Stimulated activated CD4-positive, alpha-beta T cell treated with anti-CD3 and anti-CD28 coated beads, Interleukin-2, amount 100 ng/mL, for 4 hours (primary cell): ENCODE data around the gene TTC38.
"Not testable (repeated sequence)": the region's sequence is repeated elsewhere in the genome, so short reads cannot be mapped to it uniquely, and the experiment has no call there.

Experiments
- DNase-seq: peaks from one replicate; pipeline ENCODE4 v3.0.0-alpha.2; 2020; ENCODE audit warnings: low read depth

Gene TTC38

DNA sequence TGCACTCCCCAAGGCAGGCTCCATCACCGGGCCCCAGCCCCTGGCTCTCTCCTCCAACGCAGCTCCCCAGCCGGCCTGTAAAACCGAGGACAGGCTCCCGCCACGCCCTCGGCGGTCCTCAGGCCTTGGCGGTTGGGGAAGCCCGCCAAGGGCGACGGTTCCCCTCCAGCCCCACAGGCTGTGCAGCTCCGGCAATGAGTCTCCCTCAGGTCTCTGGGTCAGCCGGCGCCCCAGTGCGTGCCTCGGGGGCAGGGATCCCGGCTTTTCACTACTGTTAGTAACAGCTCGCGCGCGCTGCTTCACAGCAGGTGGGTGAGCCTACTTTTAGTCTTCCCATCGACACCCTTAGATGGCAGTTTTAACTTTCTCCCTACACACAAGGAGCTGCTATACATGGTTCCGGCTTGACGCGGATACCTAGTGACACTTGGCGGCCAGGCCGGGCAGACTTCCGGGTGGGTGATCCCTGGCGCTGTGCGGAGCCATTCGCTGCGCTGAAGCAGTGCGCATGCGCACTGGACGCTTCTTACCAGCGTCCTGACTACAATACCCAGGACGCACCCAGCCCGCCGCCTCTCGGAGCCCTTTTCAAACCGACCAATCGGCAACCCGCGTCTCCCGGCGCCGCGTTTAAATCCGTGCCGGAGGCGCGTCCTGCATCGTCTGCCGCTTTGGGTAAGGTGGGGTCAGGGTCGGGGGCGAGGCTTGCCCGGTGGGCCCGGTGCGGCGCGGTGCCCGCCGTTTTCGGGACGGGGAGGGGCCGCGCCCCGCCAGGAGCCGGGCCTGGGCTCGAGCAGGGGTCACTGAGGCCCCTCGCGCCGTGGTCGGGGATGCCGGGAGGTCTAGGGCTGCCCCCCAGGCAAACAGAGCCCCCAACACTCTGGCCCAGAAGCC is 28.7 kb downstream of the TTC38 start, which contains the start of gene GTSE1:
Gene GTSE1, plus strand, starts transcription at position 614 of the 894 bp plus-strand sequence. CDS start 531 bp downstream, outside the sequence.
- peak; percentile 94 for DNase-seq

DNA sequence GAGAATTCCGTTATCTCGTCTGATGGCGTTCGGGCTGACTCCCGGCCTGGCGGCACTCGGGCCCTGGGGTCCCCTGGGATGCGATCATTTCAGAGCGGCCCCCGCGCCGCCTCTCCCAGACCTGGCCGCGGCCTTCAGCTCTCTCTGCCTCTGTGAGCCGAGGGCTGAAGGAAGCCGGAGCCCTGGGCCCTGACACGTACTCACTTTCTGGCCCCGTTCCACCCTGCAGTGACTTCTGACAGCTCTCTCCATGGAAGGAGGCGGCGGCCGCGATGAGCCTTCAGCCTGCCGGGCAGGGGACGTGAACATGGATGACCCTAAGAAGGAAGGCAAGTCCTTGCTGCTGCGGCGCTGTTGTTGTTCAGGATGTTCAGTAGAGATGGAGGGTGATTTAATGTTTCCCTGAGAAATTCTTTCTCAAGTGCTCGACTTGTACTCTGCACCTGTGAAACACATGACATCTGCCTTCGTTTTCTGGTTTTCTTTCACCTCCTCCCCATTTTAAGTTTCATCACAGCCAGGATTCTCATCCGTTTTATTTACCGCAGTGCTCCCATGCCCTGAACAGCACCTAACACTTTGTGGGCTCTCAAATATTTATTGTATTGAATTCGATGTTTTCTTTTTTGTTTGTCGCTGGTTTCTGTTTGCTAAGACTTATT is 29.5 kb downstream of the TTC38 start:
- DNase-seq: no peak

DNA sequence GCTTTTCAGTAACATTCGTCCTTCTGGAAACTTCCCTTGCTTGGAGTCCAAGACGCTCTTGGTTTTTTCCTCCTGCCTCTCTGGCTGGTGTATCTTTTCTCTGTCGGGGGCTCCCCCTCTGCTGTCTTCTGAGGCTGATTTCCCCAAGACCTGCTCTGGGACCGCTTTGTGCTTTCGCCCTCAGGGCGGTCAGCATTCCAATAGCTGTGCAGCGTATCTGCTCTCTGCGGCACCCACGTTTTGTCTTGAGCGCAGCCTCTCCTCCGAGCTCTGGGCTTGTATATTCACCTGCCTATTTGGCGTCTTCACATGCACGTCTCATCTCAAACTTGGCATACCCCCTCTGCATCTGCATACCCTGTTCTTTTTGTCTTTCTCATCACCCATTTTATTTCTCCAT is 31.3 kb downstream of the TTC38 start:
- no peak for DNase-seq

DNA sequence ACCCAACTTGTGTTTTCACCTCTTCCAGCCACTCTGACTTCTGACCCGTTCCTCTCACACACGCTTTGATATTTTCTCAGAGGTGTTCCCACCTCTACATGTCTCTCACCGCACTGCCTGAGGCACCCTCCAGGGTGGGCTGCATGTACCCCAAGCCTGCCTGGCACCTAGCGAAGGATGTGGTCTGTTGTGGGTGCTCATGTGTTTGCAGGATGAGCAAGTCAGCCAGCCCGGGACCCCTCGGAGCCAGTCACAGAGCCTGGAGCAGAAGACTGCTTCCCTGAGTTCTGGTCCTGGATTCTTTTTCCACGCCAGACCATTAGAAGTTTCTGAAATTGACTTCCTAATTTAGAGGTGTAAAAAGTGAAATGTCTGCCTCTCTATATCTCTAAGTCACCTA is 32.7 kb downstream of the TTC38 start:
- DNase-seq: no peak

DNA sequence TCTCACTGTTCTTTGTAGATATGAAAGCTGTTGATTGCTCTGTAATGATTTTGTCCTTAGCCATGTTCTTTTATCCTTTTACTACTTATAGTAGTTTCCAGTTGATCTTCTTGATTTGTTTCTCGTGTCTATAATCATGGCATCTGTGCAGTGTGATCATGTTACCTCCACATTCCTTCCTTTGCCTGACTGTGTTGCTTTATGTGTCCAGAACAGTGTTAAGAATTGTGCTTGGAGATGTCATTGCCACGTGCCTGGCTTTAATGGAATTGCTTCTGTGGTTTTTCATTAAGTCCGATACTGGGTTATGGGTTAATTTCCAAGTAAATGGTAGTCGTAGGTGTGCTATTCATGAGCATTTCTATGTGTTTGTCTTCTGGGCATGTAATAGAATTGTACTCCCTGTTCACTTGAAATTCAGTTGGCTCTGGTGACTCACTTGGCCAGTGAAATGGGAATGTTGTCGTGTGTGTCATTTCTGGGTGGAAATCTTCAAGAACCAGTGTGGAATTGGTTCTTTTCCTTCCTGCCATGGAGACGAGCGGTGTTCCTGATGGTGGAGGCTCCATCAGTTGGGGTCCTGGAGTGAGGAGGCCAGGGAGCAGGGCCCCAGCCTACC is 35.6 kb downstream of the TTC38 start:
- DNase-seq: no peak

DNA sequence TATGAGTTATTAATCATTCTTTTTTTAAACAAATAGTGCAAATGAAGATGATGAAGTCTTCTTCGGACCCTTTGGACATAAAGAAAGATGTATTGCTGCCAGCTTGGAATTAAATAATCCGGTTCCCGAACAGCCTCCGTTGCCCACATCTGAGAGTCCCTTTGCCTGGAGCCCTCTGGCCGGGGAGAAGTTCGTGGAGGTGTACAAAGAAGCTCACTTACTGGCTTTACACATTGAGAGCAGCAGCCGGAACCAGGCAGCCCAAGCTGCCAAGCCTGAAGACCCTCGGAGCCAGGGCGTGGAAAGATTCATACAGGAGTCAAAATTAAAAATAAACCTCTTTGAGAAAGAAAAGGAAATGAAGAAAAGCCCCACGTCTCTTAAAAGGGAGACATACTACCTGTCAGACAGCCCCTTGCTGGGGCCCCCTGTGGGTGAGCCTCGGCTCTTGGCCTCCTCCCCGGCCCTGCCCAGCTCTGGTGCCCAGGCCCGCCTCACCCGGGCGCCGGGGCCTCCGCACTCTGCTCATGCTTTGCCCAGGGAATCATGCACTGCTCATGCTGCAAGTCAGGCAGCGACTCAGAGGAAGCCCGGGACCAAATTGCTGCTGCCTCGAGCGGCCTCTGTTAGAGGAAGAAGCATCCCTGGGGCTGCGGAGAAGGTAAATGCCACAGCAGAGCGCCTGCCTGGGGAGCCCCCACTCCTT is 40.6 kb downstream of the TTC38 start:
- no peak for DNase-seq

DNA sequence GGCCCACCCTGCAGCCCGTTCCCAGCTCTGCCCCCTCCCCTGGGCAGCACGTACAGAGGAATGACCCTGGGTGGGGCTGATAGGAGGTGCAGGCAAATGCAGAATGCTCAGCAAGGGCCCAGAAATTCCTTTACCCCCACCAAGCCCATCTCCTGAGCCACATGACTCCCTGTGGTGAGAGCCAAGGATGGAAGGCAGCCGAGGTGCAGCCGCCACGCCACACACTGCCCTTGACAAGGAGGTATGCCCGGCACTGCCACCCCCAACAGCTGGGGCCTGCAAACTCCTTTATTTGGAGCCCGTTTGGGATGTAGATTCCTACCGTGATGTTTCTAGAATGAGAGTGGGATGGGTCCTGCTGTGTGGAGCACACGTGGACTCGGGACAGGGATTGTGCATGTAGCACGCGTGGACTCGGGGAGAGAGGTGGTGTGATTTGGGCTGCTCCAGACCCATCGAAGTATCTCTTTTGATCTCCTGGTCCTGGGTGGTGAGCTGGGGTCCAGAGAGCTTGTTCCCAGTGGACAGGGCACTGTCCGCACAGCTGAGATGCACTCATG is 41.8 kb downstream of the TTC38 start:
- no peak for DNase-seq

DNA sequence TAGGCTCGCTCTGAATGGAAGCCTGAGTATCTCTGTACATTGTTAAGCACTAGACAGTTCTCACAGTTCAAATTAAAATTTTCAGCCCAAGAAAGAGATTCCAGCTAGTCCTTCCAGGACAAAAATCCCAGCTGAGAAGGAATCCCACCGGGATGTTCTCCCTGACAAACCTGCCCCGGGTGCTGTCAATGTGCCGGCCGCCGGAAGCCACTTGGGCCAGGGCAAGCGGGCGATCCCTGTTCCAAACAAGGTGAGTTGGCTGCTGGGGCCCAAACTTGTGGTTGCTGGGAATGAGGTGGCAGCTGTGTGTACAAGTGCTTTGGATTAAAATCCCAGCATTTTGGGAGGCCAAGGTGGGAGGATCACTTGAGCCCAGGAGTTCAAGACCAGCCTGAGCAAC is 44.2 kb downstream of the TTC38 start:
- no peak for DNase-seq

DNA sequence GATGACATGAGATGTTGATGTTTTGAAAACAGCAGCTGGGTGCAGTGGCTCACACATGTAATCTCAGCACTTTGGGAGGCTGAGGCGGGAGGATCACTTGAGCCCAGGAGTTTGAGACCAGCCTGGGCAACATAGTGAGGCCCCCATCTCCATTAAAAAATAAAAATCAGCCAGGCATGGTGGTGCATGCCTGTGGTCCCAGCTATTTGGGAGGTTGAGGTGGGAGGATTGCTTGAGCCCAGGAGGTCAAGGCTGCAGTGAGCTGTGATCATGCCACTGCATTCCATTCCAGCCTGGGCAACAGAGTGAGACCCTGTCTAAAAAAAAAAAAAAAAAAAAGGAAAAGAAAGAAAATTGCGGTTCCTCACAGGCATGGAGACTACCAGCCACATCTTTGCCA is 45.0 kb downstream of the TTC38 start:
- DNase-seq: not testable (repeated sequence)

DNA sequence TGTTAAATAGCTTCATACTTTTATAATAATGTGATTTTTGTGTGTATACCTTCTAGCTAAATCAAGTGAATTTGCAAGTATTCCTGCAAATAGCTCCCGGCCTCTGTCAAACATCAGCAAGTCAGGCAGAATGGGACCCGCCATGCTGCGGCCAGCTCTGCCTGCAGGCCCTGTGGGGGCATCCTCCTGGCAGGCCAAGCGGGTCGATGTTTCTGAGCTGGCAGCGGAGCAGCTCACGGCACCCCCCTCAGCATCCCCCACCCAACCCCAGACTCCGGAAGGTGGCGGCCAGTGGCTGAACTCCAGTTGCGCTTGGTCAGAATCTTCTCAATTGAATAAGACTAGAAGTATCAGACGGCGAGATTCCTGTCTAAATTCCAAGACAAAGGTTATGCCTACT is 48.2 kb downstream of the TTC38 start:
- DNase-seq: no peak

DNA sequence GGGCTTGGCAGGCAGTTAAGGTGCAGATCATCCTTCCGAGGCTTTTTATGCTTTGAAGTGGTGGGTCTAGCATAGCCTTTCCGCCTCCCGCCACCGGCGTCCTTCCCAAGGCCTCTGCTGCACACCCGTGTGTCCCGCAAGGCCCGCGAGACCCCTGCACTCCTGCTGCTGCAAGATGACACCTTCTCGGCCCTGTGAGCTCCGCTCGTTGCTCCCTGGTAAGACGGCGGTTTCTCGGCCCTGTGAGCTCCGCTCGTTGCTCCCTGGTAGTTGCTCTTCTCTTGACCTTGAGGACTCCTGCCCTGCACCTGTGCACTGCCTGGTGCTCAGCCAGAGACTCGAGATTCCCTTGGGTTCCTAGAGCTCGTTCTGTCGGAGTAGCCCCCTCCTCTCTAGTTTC is 49.8 kb downstream of the TTC38 start:
- DNase-seq: no peak

DNA sequence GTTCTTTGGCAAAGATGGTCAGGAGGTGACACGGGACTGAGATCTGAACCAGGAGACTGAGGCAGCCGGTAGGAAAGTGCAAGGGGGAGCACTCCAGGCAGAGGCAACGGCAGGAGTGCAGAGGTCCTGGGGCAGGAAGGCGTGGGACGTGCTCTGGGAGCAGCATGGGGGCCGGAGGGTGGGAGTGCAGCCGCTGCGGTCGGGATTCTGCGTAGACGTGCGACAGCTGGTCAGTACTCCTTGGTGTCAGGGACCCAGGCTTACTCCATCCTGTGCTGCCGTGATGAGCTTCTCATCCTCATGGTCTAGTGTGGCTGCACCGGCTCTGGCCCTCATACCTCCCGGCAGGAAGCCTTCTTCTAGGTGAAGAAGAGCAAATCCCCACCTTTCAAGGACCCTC is 50.8 kb downstream of the TTC38 start:
- DNase-seq: no peak

DNA sequence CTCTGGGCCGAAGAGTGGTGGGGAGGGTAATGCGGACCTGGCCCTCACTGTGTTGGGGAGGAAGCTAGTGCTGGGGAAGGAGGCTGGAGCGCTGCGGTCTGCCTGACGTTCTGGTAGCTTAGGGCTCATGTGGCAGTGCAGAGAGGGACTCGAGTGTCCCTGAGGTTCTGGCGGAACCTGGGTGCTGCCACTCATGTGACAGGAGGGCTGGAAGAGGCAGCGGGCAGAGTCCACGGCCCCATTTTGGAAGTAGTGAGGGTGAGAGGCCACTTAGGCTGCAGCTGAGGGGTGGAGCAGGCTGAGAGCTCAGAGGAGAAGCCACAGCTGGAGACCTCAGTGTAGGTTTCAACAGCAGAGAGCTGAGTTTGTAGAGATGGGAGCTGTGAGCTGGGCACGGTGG is 51.5 kb downstream of the TTC38 start:
- no peak for DNase-seq

DNA sequence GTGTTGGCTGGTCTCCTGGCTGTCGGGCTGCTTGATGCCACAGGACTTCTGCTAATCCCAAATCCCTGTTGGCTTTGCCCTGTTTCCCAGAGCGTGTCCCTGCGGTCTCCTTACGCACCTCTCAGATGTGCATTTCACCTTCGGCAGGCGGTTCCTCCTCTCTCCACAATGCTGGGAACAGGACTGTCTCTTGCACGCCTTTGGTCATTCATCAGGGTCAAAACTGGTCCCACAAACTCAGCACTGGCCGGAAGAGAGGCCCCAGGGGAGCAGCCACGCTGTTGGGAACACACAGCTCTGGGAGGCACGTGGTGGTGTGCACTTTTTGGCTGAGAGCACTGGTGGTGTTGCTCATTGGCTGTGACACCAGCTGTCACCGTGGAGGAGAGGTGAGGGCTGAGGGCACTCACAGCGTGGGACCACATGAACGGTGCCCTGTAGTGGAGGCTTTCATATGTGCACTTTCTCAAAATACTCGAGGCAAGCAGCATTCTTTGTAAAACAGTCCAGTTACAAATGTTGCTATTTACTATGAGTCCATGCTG is 52.4 kb downstream of the TTC38 start:
- DNase-seq: no peak

DNA sequence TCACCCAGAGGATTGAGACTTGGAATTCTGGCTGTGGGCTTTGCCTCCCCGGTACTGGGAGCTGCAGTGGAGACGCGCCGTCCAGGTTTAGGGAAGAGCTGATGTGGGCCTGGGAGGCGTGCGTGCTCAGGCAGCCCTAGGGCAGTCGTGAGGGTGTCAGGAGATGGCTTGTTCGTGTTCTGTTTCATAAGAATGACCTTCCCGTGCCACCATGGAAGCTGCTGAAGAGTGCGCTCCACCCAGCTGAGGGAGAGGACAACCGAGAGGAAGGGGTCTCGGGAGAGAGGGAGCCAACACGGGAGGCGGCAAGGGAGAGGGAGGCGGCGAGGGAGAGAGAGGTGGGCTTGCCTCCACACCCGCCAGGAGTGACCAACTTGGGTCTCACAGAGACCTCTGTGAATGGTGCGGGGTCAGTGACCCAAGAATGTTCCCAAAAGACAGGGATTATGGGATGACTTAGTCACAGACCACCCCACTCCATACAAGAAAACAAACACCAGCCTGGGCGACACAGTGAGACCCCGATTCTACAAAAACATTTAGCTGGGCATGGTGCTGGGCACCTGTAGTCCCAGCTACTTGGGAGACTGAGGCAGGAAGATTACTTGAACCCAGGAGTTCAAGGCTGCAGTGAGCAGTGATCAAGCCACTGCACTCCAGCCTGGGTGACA is 53.0 kb downstream of the TTC38 start:
- DNase-seq: no peak

DNA sequence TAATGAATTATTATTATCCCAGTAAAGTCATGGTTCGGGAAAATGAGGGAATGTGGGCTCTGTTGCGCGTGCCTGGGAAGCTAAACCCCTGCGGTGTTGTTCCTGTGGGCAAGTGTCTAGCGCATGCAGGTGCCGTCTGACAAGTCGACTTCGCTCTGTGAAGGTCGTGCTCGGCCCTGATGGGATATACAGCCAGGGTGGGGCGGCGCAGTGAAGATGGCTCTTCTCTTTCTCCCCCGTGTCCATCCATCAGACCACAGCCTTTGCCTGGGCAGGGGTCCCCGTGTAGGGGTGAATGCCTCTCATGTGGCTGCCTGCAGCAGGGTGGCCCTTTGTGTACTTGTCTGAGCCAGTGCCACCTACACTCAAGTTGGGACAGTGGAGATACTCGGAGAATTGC is 54.9 kb downstream of the TTC38 start:
- DNase-seq: no peak

DNA sequence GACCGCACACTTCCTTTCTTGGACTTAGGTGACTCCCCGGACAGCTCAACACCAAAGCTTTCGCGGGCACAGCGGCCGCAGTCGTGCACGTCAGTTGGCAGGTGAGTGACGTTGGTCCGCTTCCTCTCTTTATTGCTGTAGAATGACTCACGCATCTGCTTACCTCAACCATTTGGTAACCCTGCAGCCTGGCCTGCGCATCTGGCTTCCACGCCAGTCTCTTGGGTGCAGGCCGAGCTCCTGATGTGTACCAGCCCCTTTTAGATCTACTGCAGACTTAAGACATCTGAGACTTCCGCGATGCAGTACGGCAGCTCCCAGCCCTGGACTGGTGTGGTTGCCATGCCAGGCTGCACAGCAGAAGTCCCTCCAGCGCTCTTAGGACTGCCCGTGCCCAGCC is 55.4 kb downstream of the TTC38 start:
- no peak for DNase-seq

DNA sequence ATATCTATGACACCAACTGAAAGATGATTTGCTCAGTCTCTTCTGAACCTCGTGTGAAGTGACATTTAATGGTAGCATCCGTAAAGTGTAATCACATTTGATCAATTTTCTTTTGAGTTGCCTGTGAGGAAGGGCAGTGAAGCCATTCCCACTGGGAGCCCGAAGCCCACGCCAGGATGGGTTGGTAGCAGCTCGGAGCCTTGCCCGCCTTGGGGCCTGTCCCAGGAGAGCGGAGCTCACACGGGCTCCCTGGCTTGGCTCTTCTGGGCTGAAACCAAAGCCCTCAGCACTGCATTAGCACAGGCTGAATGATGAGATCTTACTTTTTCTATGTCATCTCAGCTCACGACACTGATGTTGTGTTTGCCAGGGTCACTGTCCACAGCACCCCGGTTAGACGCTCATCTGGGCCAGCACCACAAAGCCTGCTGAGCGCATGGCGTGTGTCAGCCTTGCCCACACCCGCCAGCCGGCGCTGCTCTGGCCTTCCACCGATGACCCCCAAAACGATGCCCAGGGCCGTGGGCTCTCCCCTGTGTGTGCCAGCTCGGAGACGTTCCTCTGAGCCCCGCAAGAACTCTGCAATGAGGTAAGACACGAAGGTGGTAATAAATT is 58.4 kb downstream of the TTC38 start:
- no peak for DNase-seq

DNA sequence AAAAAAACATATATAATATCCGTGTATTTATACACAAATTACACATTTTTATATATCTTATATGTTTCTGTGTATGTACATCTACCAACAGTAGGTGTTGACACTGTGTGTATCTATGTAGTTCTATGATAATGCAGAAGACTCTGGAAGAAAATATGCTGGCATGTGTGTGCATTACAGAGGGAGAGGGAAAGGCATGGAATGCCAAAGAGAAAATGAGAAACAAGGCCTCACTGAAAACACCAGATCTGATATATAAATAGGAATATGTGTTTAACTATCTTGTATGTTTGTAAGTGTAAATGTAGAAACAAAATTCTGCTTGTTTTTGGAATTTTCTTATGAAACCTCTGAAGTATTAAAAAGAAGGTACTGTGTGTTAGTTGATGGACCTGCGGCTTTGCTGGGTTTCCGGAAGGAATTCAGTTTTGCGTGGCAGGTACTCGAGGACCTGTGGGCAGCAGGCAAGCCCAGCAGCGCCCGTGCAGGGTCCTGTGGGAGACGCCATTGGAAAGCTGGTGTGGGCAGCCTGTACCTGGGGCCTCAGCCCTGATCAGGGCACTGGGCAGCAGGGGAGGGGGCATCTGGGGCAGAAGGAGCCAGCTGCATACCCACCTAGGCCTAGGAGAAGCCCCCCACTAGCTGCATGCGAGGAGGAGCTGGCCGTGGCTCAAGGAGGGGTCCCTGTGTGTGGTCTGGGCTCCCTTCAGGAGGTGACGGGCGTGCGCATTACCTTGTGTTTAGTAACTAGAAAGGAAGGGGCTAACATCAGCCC is 60.1 kb downstream of the TTC38 start:
- no peak for DNase-seq

DNA sequence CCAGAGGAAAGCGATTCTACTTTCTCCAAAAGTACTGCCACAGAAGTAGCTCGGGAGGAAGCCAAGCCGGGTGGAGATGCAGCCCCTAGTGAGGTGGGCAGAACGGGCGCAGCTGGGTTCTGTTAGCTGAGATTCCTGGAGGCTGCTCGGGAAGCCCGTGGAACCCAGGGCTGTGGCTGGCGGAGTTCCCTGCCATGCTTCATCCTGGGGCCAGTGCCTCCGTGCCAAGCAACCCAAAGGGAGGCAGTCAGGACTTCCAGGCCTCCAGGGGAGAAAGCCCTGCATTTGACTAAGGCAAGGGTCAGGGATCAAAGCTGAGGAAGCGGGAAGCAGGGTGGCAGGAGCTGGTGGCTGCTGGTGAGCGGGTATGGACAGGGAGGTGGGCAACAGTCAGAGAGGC is 61.0 kb downstream of the TTC38 start:
- DNase-seq: no peak
